GM10266 (cell line): ENCODE data around the gene PACRG.
"Not testable (repeated sequence)": the region's sequence is repeated elsewhere in the genome, so short reads cannot be mapped to it uniquely, and the experiment has no call there.

Experiments used
- DNase-seq: peaks from one replicate; pipeline ENCODE4 v3.0.0; 2012; ENCODE audit errors: extremely low spot score
- TF ChIP-seq, protein P1 (sequence below): IDR thresholded peaks from 2 replicates; pipeline ENCODE4 v1.5.1; 2012; ENCODE audit warnings: mild to moderate bottlenecking, low read depth; ENCODE audit not compliant: control insufficient read depth, insufficient read depth; ENCODE audit errors: missing control alignments

PACRG gene

GRCh38 chr6:162976141-162976540 is 248.4 kb downstream of the PACRG start:
- DNase-seq: no peak
- TF ChIP-seq, protein P1, sequence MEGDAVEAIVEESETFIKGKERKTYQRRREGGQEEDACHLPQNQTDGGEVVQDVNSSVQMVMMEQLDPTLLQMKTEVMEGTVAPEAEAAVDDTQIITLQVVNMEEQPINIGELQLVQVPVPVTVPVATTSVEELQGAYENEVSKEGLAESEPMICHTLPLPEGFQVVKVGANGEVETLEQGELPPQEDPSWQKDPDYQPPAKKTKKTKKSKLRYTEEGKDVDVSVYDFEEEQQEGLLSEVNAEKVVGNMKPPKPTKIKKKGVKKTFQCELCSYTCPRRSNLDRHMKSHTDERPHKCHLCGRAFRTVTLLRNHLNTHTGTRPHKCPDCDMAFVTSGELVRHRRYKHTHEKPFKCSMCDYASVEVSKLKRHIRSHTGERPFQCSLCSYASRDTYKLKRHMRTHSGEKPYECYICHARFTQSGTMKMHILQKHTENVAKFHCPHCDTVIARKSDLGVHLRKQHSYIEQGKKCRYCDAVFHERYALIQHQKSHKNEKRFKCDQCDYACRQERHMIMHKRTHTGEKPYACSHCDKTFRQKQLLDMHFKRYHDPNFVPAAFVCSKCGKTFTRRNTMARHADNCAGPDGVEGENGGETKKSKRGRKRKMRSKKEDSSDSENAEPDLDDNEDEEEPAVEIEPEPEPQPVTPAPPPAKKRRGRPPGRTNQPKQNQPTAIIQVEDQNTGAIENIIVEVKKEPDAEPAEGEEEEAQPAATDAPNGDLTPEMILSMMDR: no peak

GRCh38 chr6:162983234-162983633 is 255.5 kb downstream of the PACRG start:
- not testable (repeated sequence) for DNase-seq

- DNase-seq: no peak
- TF ChIP-seq, protein P1: no peak
These were observed 271.0 kb downstream of the PACRG start for GRCh38 chr6:162998777-162999176.

DNA sequence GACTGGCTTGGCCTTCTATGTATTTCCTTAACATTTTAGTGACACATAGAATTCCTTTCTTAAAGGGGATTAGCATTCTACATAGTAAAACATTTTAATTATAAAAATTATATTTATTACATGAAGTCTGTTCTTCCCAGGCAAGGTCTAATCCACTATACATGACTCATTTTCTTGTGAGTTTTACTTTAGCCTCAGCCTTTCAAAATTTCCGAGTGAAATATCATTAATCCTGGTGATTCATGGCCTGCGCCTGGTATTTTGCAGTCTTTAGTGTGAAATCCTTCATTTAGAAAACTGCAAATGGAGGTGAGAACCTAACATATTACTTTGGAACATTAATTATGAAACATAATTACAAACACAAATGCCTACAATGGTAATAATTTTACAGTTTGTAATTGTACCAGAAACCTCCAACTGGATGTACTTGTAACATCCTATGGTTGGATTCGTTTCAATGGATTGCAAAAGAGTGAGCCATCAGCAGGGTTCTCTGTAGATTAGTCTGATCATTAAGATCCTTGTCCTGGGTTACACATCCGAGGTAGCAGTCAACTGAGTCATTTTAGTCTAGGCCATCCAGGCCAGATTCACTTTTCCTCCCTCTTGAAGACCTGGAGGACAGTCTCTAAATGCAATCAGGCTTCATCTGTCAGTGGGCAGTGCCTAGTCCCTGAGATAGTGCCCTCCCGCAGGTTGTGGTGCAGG is 272.0 kb downstream of the PACRG start:
- DNase-seq: no peak
- TF ChIP-seq, protein P1: no peak

GRCh38 chr6:163001330-163001729 is 273.6 kb downstream of the PACRG start:
- TF ChIP-seq, protein P1: no peak
- peak; percentile 32 for DNase-seq

DNA sequence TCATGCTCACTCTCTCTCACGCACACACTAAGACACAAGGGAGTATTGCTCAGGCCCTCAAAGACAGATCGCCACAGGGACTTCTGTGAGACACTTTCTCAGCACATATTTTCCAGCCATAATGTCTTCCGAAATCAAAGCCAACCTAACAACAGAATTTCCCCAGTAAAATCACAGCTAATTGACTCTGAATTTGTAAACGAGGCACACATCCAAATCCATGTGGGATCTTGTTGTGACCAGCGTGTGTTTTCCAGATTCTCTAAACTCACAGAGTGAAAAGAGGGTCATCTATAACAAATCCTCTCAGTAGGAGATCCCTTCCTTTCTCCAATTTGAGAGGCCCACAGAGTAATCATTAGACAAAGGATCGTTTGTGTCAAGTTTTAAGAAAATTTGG is 280.4 kb downstream of the PACRG start:
- DNase-seq: no peak
- TF ChIP-seq, protein P1: no peak

DNA sequence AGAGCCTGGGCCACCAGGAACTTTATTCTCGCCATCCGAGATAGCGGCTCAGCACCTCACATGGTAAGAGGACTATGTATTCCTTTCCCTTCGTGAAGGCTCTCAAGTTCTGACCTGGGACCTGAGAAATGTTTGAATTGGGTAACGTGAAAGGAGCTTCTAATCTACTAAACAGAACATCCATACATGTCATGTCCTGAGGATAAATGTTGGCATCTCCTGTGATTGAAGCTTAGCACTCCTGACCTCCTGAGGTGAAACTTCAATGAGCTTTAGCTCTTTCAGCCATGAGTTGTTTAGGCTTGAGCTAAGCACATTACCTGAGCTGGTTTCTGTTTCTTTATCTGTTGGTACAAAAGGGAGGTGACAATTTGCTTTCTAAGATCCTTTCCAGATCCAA is 280.9 kb downstream of the PACRG start:
- DNase-seq: no peak
- TF ChIP-seq, protein P1: no peak

DNA sequence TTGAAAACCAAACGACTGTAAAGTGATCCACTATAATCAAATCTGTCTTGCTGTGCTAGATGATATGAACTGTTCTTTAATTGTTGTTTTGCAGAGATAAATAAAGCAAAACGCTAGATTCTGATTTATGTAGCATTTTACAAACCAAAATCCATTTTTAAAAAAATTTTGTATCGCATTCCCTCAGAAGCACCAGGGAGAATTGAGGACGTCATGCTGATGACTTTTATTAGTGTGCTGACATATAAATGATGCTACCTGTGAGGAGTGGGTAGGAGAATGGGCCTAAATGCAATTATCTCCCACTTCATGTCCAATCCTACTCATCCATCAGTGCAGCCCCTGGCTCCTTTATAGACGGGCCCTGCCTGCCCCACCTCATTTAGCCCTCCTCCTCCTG is 282.4 kb downstream of the PACRG start:
- TF ChIP-seq, protein P1: no peak
- no peak for DNase-seq
